Activated B cell treated with CpG ODN at 0.5 μM for 24 hours (primary cell): ENCODE measurements around the gene LRRC75B. TPM values are rescaled to one million over a fixed set of nuclear protein-coding genes. Genes with fewer than 3 reads are reported as not detected.
"Not testable (repeated sequence)": the region's sequence is repeated elsewhere in the genome, so short reads cannot be mapped to it uniquely, and the experiment has no call there.

Source experiments
- ATAC-seq: fragments of 200-7000 bp; cut with Tn5 transposase; one replicate; pipeline ENCODE4 v1.10.0; 2021; ENCODE audit warnings: low read depth, mild to moderate bottlenecking, moderate library complexity
- CTCF ChIA-PET: fragments of 350-600 bp; sonication (Branson Sonifier 250); formaldehyde crosslinking; loops from one replicate; lab custom pipeline; 2021; ENCODE audit warnings: antibody characterized with exemption; lab: Charles Lee
- POLR2A ChIA-PET: fragments of 350-600 bp; sonication (Branson Sonifier 250); formaldehyde crosslinking; loops from one replicate; lab custom pipeline; 2021; ENCODE audit warnings: antibody characterized with exemption; lab: Charles Lee
- DNase-seq: peaks from one replicate; pipeline ENCODE4 v3.0.0; 2022
- H3K27ac Mint-ChIP-seq: one replicate; pipeline ENCODE4 v1.8.0; 2020; ENCODE audit warnings: mixed read lengths
- H3K27me3 Mint-ChIP-seq: one replicate; pipeline ENCODE4 v1.8.0; 2021; ENCODE audit warnings: mixed read lengths
- H3K36me3 Mint-ChIP-seq: one replicate; pipeline ENCODE4 v1.8.0; 2021; ENCODE audit warnings: low read depth, mixed read lengths
- H3K4me1 Mint-ChIP-seq: one replicate; pipeline ENCODE4 v1.8.0; 2021; ENCODE audit warnings: mixed read lengths
- H3K4me3 Mint-ChIP-seq: one replicate; pipeline ENCODE4 v1.8.0; 2020; ENCODE audit warnings: mild to moderate bottlenecking, mixed read lengths
- H3K9me3 Mint-ChIP-seq: one replicate; pipeline ENCODE4 v1.8.0; 2020; ENCODE audit warnings: mixed read lengths
- intact Hi-C: fragments of 100-400 bp; cut with micrococcal nuclease; formaldehyde crosslinking; loops from one replicate; pipeline ENCODE4 v1.15.1; 2024
- total RNA-seq: library from RNA; stranded (reverse); gene quantifications from 2 replicates; pipeline ENCODE4 v1.2.3, GENCODE V29; 2022
- TF ChIP-seq, protein P1 (sequence below): fragments of 200-600 bp; IDR thresholded peaks from one replicate; pipeline ENCODE4 v1.8.0; 2022; ENCODE audit warnings: antibody characterized with exemption, mild to moderate bottlenecking

LRRC75B gene, protein sequence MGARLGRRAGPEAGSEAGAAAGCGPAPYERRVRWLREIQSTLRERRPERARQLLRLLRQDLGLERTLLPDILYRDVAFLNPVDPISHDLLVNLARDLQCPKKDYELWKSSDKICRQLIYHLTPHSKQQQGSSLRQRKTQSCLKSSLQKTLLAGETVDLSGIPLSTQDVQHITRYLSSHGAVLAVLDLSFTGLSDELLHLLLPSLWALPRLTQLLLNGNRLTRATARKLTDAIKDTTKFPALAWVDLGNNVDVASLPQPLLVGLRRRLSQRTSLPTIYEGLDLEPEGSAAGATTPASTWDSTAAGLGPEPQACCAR
- 0.34 and 0.82 TPM in 2 replicates for total RNA-seq

DNA sequence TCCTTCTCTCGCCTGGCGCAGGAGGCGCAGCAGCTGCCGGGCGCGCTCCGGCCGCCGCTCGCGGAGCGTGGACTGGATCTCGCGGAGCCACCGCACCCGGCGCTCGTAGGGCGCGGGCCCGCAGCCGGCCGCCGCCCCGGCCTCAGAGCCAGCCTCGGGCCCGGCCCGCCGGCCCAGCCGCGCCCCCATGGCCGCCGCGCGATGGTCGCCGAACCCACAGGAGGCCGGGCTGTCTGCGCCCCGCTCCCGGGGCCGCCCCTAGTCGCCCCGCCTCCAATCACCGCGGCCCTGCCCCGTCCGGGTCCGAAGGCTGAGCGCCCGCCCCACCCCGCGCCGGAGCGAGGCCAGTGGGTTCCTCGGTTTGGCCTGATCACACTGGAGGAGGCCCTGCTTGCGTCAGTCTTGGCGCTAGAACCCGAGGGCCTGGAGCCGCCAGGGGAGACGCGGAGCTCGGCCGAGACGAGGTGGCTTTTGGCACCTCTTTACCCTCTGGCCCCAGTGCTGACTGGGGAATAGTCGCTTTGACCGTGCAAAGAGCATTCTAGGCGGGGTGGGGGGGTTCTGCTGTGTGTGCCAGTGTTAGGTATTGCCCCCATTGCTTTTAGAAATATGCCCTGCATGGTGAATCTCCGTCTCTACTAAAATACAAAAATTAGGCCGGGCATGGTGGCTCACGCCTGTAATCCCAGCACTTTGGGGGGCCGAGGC, at the start of gene LRRC75B:
Gene LRRC75B (minus strand): TSS at position 223 of the 708 bp plus-strand sequence. CDS start 34 bp downstream, at position 189.
- ATAC-seq (peak; percentile 81), DNase-seq (peak; percentile 27)
- ChIA-PET POLR2A (no interaction called here), CTCF (no interaction called here)
- H3K27me3 Mint-ChIP-seq = peaks cover 4% of the 10 kb centered on the region
- H3K9me3 Mint-ChIP-seq = no peaks in the 10 kb centered on the region
- intact Hi-C loops = no loop called here
- no peak within 1 kb of the TSS for H3K27ac Mint-ChIP-seq
- H3K4me1 Mint-ChIP-seq = peaks cover 5% of the 10 kb centered on the region
- peak within 1 kb of the TSS; percentile 83 for H3K4me3 Mint-ChIP-seq
- no peaks in the 10 kb centered on the region for H3K36me3 Mint-ChIP-seq
- TF ChIP-seq, protein P1, sequence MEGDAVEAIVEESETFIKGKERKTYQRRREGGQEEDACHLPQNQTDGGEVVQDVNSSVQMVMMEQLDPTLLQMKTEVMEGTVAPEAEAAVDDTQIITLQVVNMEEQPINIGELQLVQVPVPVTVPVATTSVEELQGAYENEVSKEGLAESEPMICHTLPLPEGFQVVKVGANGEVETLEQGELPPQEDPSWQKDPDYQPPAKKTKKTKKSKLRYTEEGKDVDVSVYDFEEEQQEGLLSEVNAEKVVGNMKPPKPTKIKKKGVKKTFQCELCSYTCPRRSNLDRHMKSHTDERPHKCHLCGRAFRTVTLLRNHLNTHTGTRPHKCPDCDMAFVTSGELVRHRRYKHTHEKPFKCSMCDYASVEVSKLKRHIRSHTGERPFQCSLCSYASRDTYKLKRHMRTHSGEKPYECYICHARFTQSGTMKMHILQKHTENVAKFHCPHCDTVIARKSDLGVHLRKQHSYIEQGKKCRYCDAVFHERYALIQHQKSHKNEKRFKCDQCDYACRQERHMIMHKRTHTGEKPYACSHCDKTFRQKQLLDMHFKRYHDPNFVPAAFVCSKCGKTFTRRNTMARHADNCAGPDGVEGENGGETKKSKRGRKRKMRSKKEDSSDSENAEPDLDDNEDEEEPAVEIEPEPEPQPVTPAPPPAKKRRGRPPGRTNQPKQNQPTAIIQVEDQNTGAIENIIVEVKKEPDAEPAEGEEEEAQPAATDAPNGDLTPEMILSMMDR = no peak

DNA sequence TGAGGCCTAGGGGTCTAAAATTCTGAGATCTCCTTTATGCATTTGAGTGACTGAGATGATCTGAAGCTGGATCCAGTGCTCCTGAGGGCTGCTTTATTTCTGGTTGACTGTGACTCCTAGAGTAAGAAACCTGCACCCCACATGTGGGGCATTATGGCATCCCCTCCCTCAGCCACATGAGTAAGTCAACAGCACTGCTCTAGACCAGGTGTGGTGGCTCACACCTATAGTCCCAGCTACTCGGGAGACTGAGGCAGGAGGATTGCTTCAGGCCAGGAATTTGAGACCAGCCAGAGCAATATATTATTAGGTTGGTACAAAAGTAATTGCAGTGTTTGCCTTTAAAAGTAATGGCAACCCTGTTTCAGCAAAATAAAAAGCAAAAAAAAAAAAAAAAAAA, 49.4 kb upstream of the LRRC75B start:
- H3K27ac Mint-ChIP-seq, DNase-seq, CTCF ChIA-PET, H3K4me1 Mint-ChIP-seq, ATAC-seq, H3K27me3 Mint-ChIP-seq, H3K36me3 Mint-ChIP-seq, intact Hi-C loops, H3K4me3 Mint-ChIP-seq, H3K9me3 Mint-ChIP-seq: not testable (repeated sequence)
- POLR2A ChIA-PET = interaction anchor here (0.6 kb wide), 1 partner anchor 28 kb away, joined by 7 read pairs; no protein-coding TSS in a partner anchor

DNA sequence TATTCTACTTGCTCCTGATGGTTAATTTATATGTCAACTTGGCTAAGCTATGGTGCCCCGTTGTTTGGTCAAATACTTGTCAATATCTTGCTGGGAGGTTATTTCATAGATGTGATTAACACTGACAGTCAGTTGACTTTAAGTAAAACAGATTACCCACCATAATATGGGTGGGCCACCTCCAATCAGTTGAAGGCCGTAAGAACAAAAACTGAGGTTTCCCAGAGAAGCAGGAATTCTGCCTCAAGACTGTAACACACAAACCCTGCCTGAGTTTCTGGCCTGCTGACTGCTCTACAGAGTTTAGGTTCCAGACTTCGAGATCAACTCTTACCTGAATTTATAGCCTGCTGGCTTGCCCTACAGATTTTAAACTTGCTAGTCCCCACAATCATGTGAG, 43.6 kb upstream of the LRRC75B start:
- H3K27me3 Mint-ChIP-seq, ATAC-seq, H3K36me3 Mint-ChIP-seq, H3K9me3 Mint-ChIP-seq, H3K4me3 Mint-ChIP-seq, POLR2A ChIA-PET, intact Hi-C loops, DNase-seq, CTCF ChIA-PET, H3K27ac Mint-ChIP-seq: not testable (repeated sequence)
- H3K4me1 Mint-ChIP-seq = peaks cover 18% of the 10 kb centered on the region

DNA sequence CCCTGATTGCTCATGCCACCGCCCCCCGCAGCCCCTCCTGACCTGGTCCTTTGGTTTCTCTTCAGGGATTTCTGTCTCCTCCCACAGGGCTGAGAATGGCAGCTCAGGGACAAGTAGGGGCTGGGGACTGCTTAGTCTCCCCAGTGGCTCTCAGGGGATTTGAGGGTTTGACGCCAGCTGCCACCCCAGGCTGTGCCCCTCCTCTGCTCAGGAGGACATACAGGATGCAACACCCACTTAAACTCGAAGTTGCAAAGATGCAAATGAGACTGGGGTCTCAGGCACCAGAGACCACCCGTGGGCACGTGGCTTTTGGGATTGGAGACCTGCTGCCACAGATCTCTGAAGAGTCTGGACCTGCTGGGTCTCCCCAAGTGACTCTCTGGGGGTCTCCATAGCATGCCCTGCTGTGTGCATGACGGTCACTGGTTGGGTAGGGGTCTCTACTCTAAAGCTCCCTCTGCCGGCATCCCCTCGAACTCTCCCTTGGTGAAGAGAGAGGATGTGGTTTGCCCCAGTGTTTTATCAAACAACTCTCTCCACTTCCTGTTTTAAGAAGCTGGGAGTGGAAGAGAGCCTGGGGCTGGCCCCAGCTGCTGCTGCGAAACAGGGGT, 42.0 kb upstream of the LRRC75B start:
- H3K27ac Mint-ChIP-seq, H3K9me3 Mint-ChIP-seq, H3K4me3 Mint-ChIP-seq, ATAC-seq, CTCF ChIA-PET, H3K27me3 Mint-ChIP-seq, intact Hi-C loops, H3K36me3 Mint-ChIP-seq, DNase-seq: not testable (repeated sequence)
- POLR2A ChIA-PET = interaction anchor here (0.7 kb wide), 1 partner anchor 79 kb away, joined by 5 read pairs; the partner anchor contains the start of gene SNRPD3
- H3K4me1 Mint-ChIP-seq = peaks cover 21% of the 10 kb centered on the region

DNA sequence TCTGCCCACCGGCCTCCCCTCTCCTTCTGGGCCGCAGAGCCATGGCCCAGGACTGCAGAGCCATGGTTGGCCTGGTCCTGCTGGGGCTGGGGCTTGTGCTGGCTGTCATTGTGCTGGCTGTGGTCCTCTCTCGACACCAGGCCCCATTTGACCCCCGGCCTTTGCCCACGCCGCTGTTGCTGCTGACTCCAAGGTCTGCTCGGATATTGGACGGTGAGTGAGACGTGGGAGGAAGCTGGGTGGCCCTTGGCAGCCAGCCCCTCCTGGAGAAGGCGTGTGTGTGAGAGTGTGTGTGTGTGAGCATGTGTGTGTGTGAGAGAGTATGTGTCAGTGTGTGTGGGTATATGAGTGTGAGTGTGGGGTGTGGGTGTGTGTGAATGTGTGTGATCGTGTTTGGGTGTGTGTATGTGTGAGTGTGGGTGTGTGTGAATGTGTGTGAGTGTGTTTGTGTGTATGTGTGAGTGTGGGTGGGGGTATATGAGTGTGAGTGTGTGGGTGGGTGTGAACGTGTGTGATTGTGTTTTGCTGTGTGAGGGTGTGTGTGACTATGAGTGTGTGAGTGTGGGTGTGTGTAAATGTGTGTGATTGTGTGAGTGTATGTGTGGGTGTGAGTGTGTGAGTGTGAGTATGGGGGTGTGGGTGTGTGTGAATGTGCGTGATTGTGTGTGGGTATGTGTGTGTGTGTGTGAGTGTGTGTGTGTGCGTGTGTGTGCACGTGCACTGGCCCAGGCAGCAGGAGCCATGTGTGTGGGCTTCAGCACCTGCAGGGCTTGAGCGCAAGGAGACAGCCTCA, 40.6 kb upstream of the LRRC75B start:
- intact Hi-C loops, H3K27ac Mint-ChIP-seq, H3K36me3 Mint-ChIP-seq, ATAC-seq, H3K9me3 Mint-ChIP-seq, H3K4me3 Mint-ChIP-seq, POLR2A ChIA-PET, CTCF ChIA-PET, H3K27me3 Mint-ChIP-seq, DNase-seq: not testable (repeated sequence)
- H3K4me1 Mint-ChIP-seq = peaks cover 21% of the 10 kb centered on the region

DNA sequence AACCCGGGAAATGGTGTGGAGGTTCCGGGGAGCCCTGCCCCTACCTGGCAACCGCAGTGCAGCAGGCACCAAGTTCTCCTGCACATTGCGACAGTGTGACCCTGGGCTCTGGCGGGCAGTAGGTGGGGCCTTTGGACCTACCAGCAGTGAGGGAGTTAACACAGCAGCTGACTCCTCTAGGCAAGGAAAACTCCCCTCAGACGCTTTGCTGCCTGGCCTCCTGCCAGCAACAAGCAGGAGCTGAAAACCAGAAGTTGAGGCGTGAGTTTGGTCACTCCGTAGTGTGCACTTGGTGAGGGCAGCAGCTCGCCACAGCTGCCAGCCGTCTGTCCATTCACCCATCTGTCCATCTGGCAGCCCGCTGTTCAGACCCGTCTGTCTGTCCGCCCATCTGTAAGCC, 39.8 kb upstream of the LRRC75B start:
- H3K36me3 Mint-ChIP-seq, H3K4me3 Mint-ChIP-seq, H3K27me3 Mint-ChIP-seq, DNase-seq, POLR2A ChIA-PET, H3K9me3 Mint-ChIP-seq, CTCF ChIA-PET, ATAC-seq, H3K27ac Mint-ChIP-seq, intact Hi-C loops: not testable (repeated sequence)
- peaks cover 21% of the 10 kb centered on the region for H3K4me1 Mint-ChIP-seq

DNA sequence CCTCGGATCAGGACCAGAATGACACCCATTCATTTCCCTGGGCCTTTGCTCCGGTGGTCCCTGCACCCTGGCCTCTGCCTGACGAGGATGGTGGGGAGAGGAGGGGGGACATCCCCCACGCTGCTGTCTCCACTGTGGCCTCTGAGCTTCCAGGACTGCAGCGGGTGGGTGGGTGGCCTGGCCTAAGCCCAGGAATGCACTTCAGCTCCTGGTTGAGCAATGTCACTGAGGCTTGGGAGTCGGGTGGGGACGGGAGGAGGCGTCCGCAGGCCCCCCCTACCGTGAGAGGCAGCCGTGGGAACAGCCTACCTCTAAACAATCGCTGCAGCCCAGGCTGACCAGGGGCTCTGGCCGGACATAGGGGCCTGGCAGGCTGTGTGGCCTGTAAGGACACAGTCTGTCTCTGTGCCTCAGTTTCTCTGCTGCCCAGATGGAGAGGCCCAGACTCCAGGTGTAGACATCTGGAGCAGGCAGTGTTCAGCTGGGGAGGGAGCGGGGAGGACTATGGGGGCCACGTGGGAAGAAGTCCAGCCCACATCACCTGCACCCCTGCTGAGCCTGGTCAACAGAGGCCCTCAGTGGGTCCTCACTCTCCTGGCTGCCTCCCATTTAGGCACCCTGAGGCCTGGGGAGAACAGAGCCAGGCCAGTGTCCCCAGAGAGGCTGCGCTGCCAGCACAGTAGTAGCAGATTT, 38.7 kb upstream of the LRRC75B start:
- H3K36me3 Mint-ChIP-seq, DNase-seq, H3K27me3 Mint-ChIP-seq, CTCF ChIA-PET, H3K4me3 Mint-ChIP-seq, POLR2A ChIA-PET, H3K27ac Mint-ChIP-seq, ATAC-seq, intact Hi-C loops, H3K9me3 Mint-ChIP-seq: not testable (repeated sequence)
- peaks cover 21% of the 10 kb centered on the region for H3K4me1 Mint-ChIP-seq

DNA sequence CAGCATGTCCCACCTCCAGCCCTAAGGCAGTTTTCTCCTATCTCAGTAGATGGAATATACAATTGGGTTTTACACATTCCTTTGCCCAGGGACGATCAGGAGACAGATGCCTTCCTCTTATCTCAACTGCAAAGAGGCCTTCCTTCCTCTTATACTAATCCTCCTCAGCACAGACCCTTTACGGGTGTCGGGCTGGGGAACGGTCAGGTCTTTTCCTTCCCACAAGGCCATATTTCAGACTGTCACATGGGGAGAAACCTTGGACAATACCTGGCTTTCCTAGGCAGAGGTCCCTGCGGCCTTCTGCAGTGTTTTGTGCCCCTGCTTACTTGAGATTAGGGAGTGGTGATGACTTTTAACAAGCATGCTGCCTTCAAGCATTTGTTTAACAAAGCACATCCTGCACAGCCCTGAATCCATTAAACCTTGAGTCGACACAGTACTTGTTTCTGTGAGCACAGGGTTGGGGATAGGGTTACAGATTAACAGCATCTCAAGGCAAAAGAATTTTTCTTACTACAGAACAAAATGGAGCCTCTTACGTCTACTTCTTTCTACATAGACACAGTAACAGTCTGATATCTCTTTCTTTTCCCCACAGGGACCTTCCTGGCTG, 38.0 kb upstream of the LRRC75B start:
- H3K36me3 Mint-ChIP-seq, POLR2A ChIA-PET, H3K27me3 Mint-ChIP-seq, DNase-seq, intact Hi-C loops, ATAC-seq, H3K9me3 Mint-ChIP-seq, H3K4me3 Mint-ChIP-seq, CTCF ChIA-PET, H3K27ac Mint-ChIP-seq: not testable (repeated sequence)
- peaks cover 19% of the 10 kb centered on the region for H3K4me1 Mint-ChIP-seq

DNA sequence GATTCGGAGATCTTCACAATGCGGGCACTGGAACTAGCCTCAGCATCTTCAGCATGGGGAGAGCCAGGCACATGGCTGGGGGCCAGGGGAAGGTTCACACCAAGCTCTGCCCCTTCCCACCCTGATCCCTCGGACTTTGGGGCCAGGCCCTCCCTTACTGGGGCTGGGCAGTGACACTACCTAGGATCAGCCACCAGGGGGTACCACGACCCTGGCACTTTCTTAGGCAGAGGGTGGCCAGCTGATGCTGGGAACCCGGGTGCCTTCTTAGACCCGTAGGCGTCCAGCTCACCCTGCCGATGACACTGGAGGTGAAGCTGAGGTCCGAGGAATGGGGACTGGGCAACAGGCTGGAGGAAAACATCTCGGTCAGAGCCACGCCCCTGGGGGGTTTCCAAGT, 36.2 kb upstream of the LRRC75B start:
- DNase-seq, H3K27me3 Mint-ChIP-seq, ATAC-seq, H3K36me3 Mint-ChIP-seq, intact Hi-C loops, H3K9me3 Mint-ChIP-seq, POLR2A ChIA-PET, CTCF ChIA-PET, H3K27ac Mint-ChIP-seq, H3K4me3 Mint-ChIP-seq, H3K4me1 Mint-ChIP-seq: not testable (repeated sequence)

DNA sequence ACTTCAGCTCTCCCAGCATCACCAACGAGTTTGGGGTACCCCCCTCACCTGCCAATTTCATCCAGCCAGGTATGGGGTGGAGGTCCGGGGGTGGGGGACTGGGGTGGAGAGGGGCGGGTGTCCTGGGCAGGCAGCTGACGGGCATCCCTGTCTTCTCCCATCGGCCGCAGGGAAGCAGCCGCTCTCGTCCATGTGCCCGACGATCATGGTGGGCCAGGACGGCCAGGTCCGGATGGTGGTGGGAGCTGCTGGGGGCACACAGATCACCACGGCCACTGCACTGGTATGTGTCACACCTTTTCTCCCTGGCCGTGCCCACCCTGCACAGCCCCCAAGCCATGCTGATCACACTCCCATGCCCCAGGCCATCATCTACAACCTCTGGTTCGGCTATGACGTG, 35.0 kb upstream of the LRRC75B start:
- H3K36me3 Mint-ChIP-seq, CTCF ChIA-PET, POLR2A ChIA-PET, DNase-seq, H3K27ac Mint-ChIP-seq, H3K4me3 Mint-ChIP-seq, H3K9me3 Mint-ChIP-seq, intact Hi-C loops, H3K27me3 Mint-ChIP-seq, ATAC-seq, H3K4me1 Mint-ChIP-seq: not testable (repeated sequence)
